ENCODE data around the gene GALNT2. TPM values are rescaled to one million over a fixed set of nuclear protein-coding genes. Genes with fewer than 3 reads are reported as not detected.

The GALNT2 gene
- total RNA-seq, 1 experiment from 2014 or later, result 62.2 TPM

- no peaks in the 10 kb centered on the region for H3K9me3 Mint-ChIP-seq (ENCODE audit: unreplicated experiment)
- CTCF ChIA-PET, result no interaction called here
- no peaks in the 10 kb centered on the region for H3K36me3 Mint-ChIP-seq (ENCODE audit: insufficient read depth, unreplicated experiment)
- no peaks in the 10 kb centered on the region for H3K27me3 Mint-ChIP-seq (ENCODE audit: insufficient read depth, unreplicated experiment)
- H3K36me3 ChIP-seq (ENCODE audit: control insufficient read depth, insufficient read depth, low read length), result no peaks in the 10 kb centered on the region
- no peak overlapping the region for H3K4me3 ChIP-seq (ENCODE audit: low read depth, low read length)
- intact Hi-C loops (cut with micrococcal nuclease; ENCODE audit: unreplicated experiment), result no loop called here
- H3K4me3 Mint-ChIP-seq (ENCODE audit: unreplicated experiment), result no peak overlapping the region
- TF ChIP-seq CTCF (IDR thresholded peaks at IDR 0.05; ENCODE audit: insufficient read depth in 1 of 2, low read depth in 1 of 2, low read length in 1 of 2, severe bottlenecking in 1 of 2, unreplicated experiment in 1 of 2), result no peak
- H3K4me1 Mint-ChIP-seq (ENCODE audit: low read depth, unreplicated experiment), result peaks cover 12% of the 10 kb centered on the region
- DNase-seq, result no peak
- no TSS peak for BruUV-seq (replicated peaks)
- no peaks in the 10 kb centered on the region for H3K27me3 ChIP-seq (replicated peaks; ENCODE audit: control insufficient read depth, insufficient read depth, low read length)
- no peaks in the 10 kb centered on the region for H3K9me3 ChIP-seq
- H3K27ac Mint-ChIP-seq (ENCODE audit: unreplicated experiment), result no peak overlapping the region
- peaks cover 10% of the 10 kb centered on the region for H3K4me1 ChIP-seq
- POLR2A ChIA-PET, result interaction anchor here (0.8 kb wide), 1 partner anchor 727 kb away, joined by 3 read pairs; no protein-coding TSS in a partner anchor
Measured at GRCh38 chr1:230303822-230304221, 236.8 kb downstream of the GALNT2 start.

GRCh38 chr1:230306169-230306568, 239.1 kb downstream of the GALNT2 start:
- Mint-ChIP-seq H3K36me3 (ENCODE audit: insufficient read depth, unreplicated experiment) (no peaks in the 10 kb centered on the region), H3K27me3 (ENCODE audit: insufficient read depth, unreplicated experiment) (no peaks in the 10 kb centered on the region), H3K4me3 (ENCODE audit: unreplicated experiment) (no peak overlapping the region), H3K4me1 (ENCODE audit: low read depth, unreplicated experiment) (no peaks in the 10 kb centered on the region), H3K9me3 (ENCODE audit: unreplicated experiment) (no peaks in the 10 kb centered on the region), H3K27ac (ENCODE audit: unreplicated experiment) (no peak overlapping the region)
- H3K4me3 ChIP-seq (ENCODE audit: low read depth, low read length), result no peak overlapping the region
- no peaks in the 10 kb centered on the region for H3K36me3 ChIP-seq (ENCODE audit: control insufficient read depth, insufficient read depth, low read length)
- CTCF ChIA-PET, result no interaction called here
- H3K27me3 ChIP-seq (replicated peaks; ENCODE audit: control insufficient read depth, insufficient read depth, low read length), result no peaks in the 10 kb centered on the region
- no peak for TF ChIP-seq CTCF (IDR thresholded peaks at IDR 0.05; ENCODE audit: insufficient read depth in 1 of 2, low read depth in 1 of 2, low read length in 1 of 2, severe bottlenecking in 1 of 2, unreplicated experiment in 1 of 2)
- BruUV-seq (replicated peaks), result no TSS peak
- DNase-seq, result no peak
- intact Hi-C loops (cut with micrococcal nuclease; ENCODE audit: unreplicated experiment), result no loop called here
- POLR2A ChIA-PET, result no interaction called here
- H3K4me1 ChIP-seq, result no peaks in the 10 kb centered on the region
- H3K9me3 ChIP-seq, result no peaks in the 10 kb centered on the region

- Histone ChIP-seq H3K4me1 (no peaks in the 10 kb centered on the region), H3K36me3 (ENCODE audit: control insufficient read depth, insufficient read depth, low read length) (no peaks in the 10 kb centered on the region), H3K27me3 (replicated peaks; ENCODE audit: control insufficient read depth, insufficient read depth, low read length) (no peaks in the 10 kb centered on the region), H3K9me3 (no peaks in the 10 kb centered on the region), H3K4me3 (ENCODE audit: low read depth, low read length) (no peak overlapping the region)
- Mint-ChIP-seq H3K4me1 (ENCODE audit: low read depth, unreplicated experiment) (no peaks in the 10 kb centered on the region), H3K4me3 (ENCODE audit: unreplicated experiment) (no peak overlapping the region), H3K27me3 (ENCODE audit: insufficient read depth, unreplicated experiment) (no peaks in the 10 kb centered on the region), H3K27ac (ENCODE audit: unreplicated experiment) (no peak overlapping the region), H3K9me3 (ENCODE audit: unreplicated experiment) (no peaks in the 10 kb centered on the region), H3K36me3 (ENCODE audit: insufficient read depth, unreplicated experiment) (no peaks in the 10 kb centered on the region)
- DNase-seq, result no peak
- no TSS peak for BruUV-seq (replicated peaks)
- TF ChIP-seq CTCF (IDR thresholded peaks at IDR 0.05; ENCODE audit: insufficient read depth in 1 of 2, low read depth in 1 of 2, low read length in 1 of 2, severe bottlenecking in 1 of 2, unreplicated experiment in 1 of 2), result no peak
- ChIA-PET POLR2A (no interaction called here), CTCF (no interaction called here)
- intact Hi-C loops (cut with micrococcal nuclease; ENCODE audit: unreplicated experiment), result no loop called here
Measured at GRCh38 chr1:230307213-230307612, 240.2 kb downstream of the GALNT2 start.
